IgD-negative memory B cell (primary cell): ENCODE data around the gene ORMDL3. TPM values are rescaled to one million over a fixed set of nuclear protein-coding genes. Genes with fewer than 3 reads are reported as not detected.
"Not testable (repeated sequence)": the region's sequence is repeated elsewhere in the genome, so short reads cannot be mapped to it uniquely, and the experiment has no call there.

ENCODE experiments used
- H3K27ac Mint-ChIP-seq, 3 donors: one replicate each; pipeline ENCODE4 v1.8.0; 2020 to 2022; ENCODE audit warnings: mild to moderate bottlenecking in 3 of 3, mixed read lengths in 3 of 3, moderate library complexity in 1 of 3
- H3K27me3 Mint-ChIP-seq: one replicate; pipeline ENCODE4 v1.8.0; 2021; ENCODE audit warnings: mixed read lengths
- H3K36me3 Mint-ChIP-seq: one replicate; pipeline ENCODE4 v1.8.0; 2020; ENCODE audit warnings: mild to moderate bottlenecking, mixed read lengths
- H3K4me1 Mint-ChIP-seq, 3 donors: one replicate each; pipeline ENCODE4 v1.8.0; 2020 to 2022; ENCODE audit warnings: mixed read lengths in 3 of 3, mild to moderate bottlenecking in 1 of 3
- H3K4me3 Mint-ChIP-seq, 4 donors: one replicate each; pipeline ENCODE4 v1.8.0; 2020 to 2022; ENCODE audit warnings: mild to moderate bottlenecking in 4 of 4, mixed read lengths in 4 of 4, moderate library complexity in 3 of 4
- H3K9me3 Mint-ChIP-seq, 3 donors: one replicate each; pipeline ENCODE4 v1.8.0; 2020 to 2021; ENCODE audit warnings: mixed read lengths in 3 of 3, mild to moderate bottlenecking in 1 of 3
- polyA plus RNA-seq: library from polyadenylated mRNA; unstranded; fragments of 300-500 nt; fragmentation: Illumina TruSeq; gene quantifications from one replicate; pipeline ENCODE4 v1.2.3, GENCODE V29; 2021

ORMDL3 gene
- polyA plus RNA-seq, 1 donor from 2014 or later = 182 TPM

DNA sequence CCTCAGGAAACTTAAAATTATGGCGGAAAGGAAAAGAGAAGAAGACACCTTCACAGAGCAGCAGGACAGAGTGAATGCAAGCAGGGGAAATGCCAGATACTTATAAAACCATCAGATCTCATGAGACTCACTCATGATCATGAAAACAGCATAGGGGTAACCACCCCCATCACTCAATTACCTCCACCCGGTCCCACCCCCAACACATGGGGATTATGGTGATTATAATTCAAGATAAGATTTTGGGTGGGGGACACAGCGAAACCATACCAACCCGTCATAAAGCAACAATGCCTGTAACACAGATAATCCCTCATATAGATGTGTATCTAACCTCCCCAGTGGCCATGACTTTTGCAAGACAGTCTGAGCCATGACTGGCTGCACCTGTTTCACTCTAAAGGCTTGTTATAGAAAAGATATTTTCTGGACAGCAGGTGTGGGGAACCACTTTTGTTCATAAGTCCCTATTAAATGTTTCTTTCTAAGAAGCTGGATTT, 28.4 kb upstream of the ORMDL3 start:
- peaks cover 13 to 23% (median 13%) of the 10 kb centered on the region in 3 donors for H3K4me1 Mint-ChIP-seq
- H3K27me3 Mint-ChIP-seq = no peaks in the 10 kb centered on the region
- no peaks in the 10 kb centered on the region for H3K9me3 Mint-ChIP-seq
- H3K4me3 Mint-ChIP-seq = peak overlapping the region in 1 of 4 donors; percentile 23
- peak overlapping the region in 2 of 3 donors; percentile 10 to 53 for H3K27ac Mint-ChIP-seq
- H3K36me3 Mint-ChIP-seq = peaks cover 2% of the 10 kb centered on the region

DNA sequence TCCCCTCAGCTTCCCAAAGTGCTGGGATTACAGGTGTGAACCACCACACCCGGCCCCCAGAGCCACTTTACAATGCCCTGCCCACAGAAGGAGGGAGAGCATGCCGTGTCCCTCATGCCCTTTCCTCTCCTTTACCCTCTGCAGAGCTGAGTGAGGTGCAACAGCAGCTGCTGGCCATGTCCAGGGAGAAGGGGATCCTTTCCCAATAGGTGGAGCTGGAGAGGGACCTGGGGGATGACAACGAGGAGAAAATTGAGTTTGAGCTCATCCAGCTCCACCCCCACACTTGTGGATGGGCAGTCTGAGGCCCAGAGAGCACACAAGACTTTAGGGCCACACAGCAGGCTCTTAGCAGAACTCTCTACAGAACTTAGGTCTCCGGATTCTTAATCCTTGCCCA, 27.5 kb upstream of the ORMDL3 start:
- H3K4me1 Mint-ChIP-seq = peaks cover 13 to 24% (median 16%) of the 10 kb centered on the region in 3 donors
- no peak overlapping the region for H3K4me3 Mint-ChIP-seq
- H3K36me3 Mint-ChIP-seq = peaks cover 2% of the 10 kb centered on the region
- peak overlapping the region in 1 of 3 donors; percentile 71 for H3K27ac Mint-ChIP-seq
- H3K27me3 Mint-ChIP-seq = no peaks in the 10 kb centered on the region
- no peaks in the 10 kb centered on the region for H3K9me3 Mint-ChIP-seq

DNA sequence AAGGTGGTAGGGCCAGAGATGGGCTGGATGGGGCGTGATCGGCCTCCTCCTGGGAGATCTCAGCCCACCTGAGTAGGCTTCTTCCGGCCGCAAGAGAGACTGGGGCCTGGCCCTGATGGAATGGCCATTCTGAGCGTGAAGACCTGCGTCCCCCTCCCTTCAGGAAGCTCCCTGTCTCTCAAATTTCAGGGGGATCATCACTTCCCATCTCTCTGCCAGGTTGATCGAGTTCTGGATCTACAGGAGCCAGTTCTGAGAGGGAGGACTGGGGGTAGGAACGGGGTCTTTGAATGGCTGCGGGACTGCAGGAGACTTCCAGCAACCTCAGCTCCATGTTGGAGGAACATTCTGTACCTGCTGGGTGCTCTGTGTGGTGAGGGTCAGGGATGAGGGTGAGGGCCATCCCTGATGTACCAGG, 26.1 kb upstream of the ORMDL3 start:
- no peaks in the 10 kb centered on the region for H3K9me3 Mint-ChIP-seq
- H3K36me3 Mint-ChIP-seq = peaks cover 2% of the 10 kb centered on the region
- peak overlapping the region; percentile 79 to 95 (median 88) for H3K4me3 Mint-ChIP-seq
- H3K27me3 Mint-ChIP-seq = no peaks in the 10 kb centered on the region
- peaks cover 15 to 28% (median 20%) of the 10 kb centered on the region in 3 donors for H3K4me1 Mint-ChIP-seq
- peak overlapping the region; percentile 11 to 87 (median 70) for H3K27ac Mint-ChIP-seq

DNA sequence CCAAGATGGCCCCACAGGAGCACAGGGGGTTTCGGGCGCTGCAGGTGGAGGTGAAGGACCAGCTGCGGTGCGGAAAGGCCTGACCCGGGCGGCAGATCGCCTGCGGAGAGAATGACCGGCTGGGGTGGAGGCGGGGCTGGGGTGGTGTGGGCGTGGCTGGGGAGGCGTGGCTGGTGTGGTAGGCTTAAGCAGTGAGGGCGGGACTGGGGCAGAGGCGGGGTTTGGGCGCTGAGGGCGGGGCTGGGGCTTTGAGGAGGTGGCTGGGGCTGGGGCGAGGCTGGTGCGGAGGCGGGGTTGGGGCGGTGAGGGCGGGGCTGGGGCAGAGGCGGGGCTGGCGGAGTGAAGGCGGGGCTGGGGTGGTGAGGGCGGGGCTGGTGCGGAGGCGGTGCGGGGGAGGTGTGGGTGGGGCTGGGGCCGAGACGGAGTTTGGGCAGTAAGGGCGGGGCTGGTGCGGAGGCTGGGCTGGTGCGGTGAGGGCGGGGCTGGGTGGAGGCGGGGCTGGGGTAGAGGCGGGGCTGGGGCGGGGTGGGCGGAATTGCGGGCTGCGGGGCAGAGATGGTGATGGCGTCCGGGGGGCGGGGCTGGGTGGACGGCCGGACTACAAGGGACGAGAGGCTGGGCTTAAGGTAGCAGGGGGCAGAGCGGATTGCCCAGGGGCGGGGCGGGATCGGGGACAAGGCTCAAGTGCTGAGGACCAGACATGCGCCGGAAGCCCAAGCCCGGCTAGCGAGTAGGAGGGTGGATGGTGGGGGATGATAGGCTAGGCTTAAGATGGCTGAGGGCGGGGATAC, 25.5 kb upstream of the ORMDL3 start:
- no peaks in the 10 kb centered on the region for H3K9me3 Mint-ChIP-seq
- H3K27me3 Mint-ChIP-seq = no peaks in the 10 kb centered on the region
- H3K4me1 Mint-ChIP-seq = peaks cover 20 to 32% (median 26%) of the 10 kb centered on the region in 3 donors
- peak overlapping the region; percentile 11 to 87 (median 70) for H3K27ac Mint-ChIP-seq
- peaks cover 2% of the 10 kb centered on the region for H3K36me3 Mint-ChIP-seq
- peak overlapping the region; percentile 79 to 95 (median 88) for H3K4me3 Mint-ChIP-seq

DNA sequence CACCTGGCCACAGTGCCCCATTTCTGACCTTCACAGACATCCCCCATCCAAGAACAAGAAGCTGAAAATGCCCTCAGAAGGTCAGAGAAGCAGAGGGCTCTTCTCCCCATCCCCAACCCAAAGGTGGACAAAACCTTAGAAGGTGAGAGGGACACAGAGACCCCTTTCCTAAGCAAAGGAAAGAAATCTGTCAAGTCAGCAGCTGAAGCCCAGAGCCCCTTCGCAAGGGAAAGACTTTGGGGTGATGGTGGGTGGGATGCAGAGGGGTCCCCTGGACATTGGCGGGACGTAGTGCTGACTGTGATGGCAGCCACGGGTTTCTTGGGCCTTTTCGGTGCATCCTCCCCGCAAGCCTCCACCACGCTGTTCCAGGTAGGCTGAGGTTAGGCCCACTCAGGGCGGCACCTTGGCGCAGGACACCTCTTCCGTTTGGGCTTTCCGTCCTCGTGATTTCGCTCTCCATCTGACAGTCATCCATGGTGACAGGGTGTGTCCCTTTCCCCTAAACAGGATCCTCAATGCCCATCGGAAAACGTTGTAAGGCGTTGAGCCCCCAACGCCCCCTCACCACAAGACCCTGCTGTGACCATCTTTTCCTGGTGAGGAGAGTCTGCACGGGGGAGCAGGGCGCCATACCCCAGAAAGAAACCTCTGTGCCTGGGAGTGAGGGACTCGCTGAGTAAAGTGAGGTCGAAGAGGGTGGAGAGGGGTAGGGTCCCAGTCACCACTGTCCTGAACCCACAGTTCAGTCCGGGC, 24.7 kb upstream of the ORMDL3 start:
- Mint-ChIP-seq H3K9me3 (no peaks in the 10 kb centered on the region), H3K27me3 (no peaks in the 10 kb centered on the region), H3K36me3 (peaks cover 2% of the 10 kb centered on the region), H3K4me3 (peak overlapping the region; percentile 14 to 92 (median 81)), H3K27ac (peak overlapping the region in 1 of 3 donors; percentile 23), H3K4me1 (peaks cover 28 to 36% (median 32%) of the 10 kb centered on the region in 3 donors)

DNA sequence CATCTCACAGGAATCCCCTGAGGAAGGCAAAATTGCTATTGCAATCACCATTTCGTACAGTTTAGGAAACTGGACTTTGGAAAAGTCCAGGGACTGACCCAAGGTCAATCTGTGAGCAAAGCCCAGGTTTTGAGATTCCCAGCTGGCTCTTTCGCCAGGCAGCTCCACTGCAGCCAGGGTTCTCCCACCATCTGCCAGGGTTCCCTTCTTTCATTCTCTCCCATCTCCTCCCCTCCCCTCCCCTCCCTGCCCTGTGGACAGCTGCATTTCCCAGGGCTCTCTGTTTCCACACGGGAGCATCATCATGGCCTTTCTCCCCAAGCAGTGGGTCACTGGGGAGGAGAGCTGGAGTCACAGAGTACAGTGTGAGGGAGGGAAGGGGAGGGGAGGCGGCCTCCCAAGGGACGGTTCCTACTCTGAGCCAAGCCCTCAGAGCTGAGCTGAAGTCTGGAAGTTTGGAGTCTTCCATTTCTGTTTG, 23.5 kb upstream of the ORMDL3 start:
- H3K4me1 Mint-ChIP-seq = peaks cover 29 to 36% (median 32%) of the 10 kb centered on the region in 3 donors
- no peaks in the 10 kb centered on the region for H3K9me3 Mint-ChIP-seq
- H3K36me3 Mint-ChIP-seq = peaks cover 2% of the 10 kb centered on the region
- H3K27me3 Mint-ChIP-seq = no peaks in the 10 kb centered on the region
- peak overlapping the region in 1 of 4 donors; percentile 52 for H3K4me3 Mint-ChIP-seq
- H3K27ac Mint-ChIP-seq = no peak overlapping the region

DNA sequence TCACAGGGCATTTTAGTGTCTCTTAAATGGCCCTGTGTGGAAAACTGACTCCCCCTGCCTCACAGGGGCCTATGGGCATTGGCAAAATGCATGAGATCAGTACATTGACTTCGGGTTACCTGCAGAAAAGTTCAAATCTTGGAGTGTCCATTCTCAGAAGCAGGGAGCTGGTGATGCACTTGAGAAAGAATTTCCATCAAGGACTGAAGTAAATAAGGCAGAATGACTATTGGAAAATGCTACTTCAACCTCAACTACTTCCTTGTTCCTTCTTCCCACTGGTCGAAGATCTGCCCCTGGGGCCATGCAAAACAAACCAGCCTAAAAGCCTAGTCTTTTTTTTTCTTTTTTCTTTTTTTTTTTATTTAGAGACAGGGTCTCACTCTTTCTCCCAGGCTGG, 21.6 kb upstream of the ORMDL3 start:
- peaks cover 26 to 32% (median 28%) of the 10 kb centered on the region in 3 donors for H3K4me1 Mint-ChIP-seq
- H3K27me3 Mint-ChIP-seq = no peaks in the 10 kb centered on the region
- H3K4me3 Mint-ChIP-seq = peak overlapping the region in 3 of 4 donors; percentile 54 to 66 (median 63)
- H3K27ac Mint-ChIP-seq = peak overlapping the region in 2 of 3 donors; percentile 80 to 86
- H3K36me3 Mint-ChIP-seq = no peaks in the 10 kb centered on the region
- H3K9me3 Mint-ChIP-seq = no peaks in the 10 kb centered on the region

DNA sequence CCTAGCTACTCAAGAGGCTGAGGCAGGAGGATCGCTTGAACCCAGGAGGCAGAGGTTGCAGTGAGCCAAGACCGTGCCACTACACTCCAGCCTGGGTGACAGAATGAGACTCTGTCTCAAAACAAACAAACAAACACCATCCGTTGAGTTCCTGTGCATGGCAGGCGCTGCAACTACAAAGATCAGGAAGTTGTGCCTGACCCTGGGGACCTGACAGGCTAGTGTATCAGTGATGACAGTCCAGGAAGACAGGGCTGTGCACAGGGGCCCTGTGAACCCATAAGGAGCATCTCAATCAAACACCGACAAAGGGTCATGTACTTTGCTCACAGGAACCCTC, 21.1 kb upstream of the ORMDL3 start:
- H3K27me3 Mint-ChIP-seq, H3K9me3 Mint-ChIP-seq, H3K36me3 Mint-ChIP-seq: not testable (repeated sequence)
- Mint-ChIP-seq H3K4me1 (peaks cover 22 to 30% (median 25%) of the 10 kb centered on the region in 3 donors), H3K27ac (peak overlapping the region in 2 of 3 donors; percentile 80 to 86), H3K4me3 (peak overlapping the region; percentile 25 to 66 (median 58))

DNA sequence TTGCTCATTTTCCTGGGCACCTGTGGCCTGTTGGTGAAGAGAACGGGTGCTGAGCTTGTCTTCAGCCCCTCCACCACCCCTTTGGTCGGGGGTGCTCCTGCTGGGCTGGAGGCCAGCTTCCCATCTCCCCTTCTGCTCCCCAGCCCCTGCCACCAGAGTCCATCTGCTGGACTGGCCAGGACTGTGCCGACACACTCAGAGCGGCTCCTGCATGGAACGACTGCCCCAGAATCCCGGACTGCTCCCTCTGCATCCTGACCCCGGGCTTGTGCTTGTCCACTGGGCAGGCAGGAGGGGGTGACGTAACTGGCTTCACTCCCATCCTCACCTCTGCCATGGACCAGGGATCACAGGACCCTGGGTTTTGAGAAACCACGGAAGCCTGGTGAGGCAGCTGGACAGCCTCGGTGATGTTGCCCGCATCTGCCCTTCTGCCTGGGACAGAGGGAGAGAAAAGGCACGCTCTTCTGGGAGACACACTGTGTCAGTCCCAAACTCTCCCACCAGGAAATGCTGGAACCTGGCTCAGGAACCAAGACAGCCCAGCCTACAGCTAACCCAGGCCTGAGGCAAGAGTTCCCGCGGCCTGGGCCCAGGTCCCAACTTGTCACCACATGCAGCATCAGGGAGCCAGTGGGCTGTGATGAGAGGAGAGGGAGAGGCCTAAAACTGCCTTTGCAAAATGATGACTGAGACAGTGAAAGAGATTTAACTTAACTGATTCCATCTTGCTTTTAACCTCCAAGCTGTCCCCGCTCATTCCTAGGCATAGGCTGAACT, 19.3 kb upstream of the ORMDL3 start:
- H3K4me3 Mint-ChIP-seq = no peak overlapping the region
- H3K27me3 Mint-ChIP-seq = no peaks in the 10 kb centered on the region
- H3K9me3 Mint-ChIP-seq = no peaks in the 10 kb centered on the region
- H3K4me1 Mint-ChIP-seq = peaks cover 20 to 27% (median 22%) of the 10 kb centered on the region in 3 donors
- H3K36me3 Mint-ChIP-seq = no peaks in the 10 kb centered on the region
- H3K27ac Mint-ChIP-seq = no peak overlapping the region

DNA sequence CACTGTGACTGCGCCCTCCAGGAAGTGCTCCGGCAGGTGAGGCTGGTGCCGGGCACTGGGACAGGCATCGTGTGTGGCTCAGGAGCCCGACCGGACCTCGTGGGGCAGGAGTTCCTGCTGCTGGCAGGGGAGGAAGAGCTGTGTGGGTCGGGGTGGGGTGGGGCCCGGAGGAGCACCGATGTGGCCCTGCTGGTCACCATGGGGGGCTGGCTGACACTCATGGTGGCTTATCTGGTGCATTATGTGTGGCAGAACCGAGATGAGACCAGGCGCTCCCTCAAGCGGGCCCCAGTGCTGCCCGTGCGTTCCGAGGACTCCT, 17.0 kb upstream of the ORMDL3 start:
- H3K4me1 Mint-ChIP-seq = peaks cover 23 to 28% (median 26%) of the 10 kb centered on the region in 3 donors

DNA sequence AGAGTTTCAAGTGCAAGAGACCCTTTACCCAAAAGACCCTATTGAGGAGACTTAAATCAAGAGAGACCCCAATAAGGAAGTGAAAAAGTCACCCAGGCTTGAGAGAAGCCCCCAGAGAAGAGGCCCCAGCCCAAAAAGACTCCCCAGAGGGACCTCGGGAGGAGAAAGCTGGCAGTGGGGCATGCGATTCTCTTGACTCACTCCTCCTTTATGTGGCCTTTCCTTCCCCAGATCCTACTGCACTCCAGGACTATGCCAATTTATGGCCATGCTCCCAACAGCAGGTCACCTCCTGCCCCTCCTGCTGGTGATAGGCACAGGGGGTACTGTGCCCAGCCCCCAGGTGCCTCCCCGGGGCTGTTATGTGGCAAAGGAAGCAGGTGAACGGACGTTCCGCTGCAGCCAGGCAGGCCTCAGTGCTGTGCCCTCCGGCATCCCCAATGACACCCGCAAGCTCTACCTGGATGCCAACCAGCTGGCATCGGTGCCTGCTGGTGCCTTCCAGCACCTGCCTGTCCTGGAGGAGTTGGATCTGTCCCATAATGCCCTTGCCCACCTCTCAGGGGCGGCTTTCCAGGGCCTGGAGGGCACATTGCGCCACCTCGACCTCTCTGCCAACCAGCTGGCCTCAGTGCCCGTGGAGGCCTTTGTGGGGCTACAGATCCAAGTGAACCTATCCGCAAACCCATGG, 16.4 kb upstream of the ORMDL3 start:
- Mint-ChIP-seq H3K36me3 (peaks cover 2% of the 10 kb centered on the region), H3K27me3 (no peaks in the 10 kb centered on the region), H3K4me3 (no peak overlapping the region), H3K9me3 (no peaks in the 10 kb centered on the region), H3K27ac (no peak overlapping the region), H3K4me1 (peaks cover 25 to 28% (median 26%) of the 10 kb centered on the region in 3 donors)

More for the DNA sequence above, 17.0 kb upstream of the ORMDL3 start:
- no peaks in the 10 kb centered on the region for H3K9me3 Mint-ChIP-seq
- no peaks in the 10 kb centered on the region for H3K27me3 Mint-ChIP-seq
- H3K36me3 Mint-ChIP-seq = peaks cover 2% of the 10 kb centered on the region
- no peak overlapping the region for H3K4me3 Mint-ChIP-seq
- H3K27ac Mint-ChIP-seq = no peak overlapping the region

DNA sequence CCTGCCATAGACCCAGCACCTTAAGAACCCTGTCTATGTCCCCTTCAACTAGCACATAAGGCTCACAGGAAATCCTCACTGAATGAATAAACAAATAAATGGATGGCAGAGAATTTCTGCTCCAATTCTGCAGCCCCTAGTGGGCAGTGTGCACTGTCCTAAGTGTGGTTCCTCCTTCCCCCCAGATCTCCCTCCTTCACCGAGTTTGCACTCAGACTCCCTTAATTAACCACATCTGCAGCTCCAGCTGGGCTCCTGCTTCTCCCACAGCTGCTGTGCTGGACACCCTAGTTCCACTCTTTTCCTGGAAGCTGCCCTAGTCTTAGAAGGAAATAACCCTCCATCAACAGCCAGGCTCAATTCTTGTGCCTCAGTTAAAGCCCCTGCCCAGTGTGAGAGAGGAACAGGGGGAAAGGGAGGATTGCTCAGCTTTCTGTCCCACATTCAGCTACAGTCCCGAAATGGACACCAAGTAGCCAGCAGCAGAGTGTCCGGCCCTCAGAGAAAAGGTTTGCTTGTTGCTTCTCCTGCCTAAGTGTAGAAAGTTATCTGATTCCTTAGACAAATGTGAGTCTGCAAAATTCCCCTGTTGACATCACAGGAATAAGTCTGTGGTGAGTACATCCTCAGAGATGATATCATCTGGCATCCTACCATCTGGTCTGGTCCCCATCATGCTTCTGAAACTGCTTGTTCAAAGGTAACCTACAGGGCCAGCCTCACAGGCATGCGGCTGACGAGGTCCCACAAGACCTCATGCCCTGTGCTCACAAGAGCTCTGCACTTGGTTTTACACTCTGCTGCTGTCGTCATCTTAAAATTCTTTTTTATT, 12.4 kb upstream of the ORMDL3 start:
- Mint-ChIP-seq H3K4me3 (peak overlapping the region in 1 of 4 donors; percentile 18), H3K27ac (peak overlapping the region; percentile 0 to 64 (median 9)), H3K4me1 (peaks cover 10 to 18% (median 11%) of the 10 kb centered on the region in 3 donors), H3K36me3 (peaks cover 2% of the 10 kb centered on the region), H3K27me3 (no peaks in the 10 kb centered on the region), H3K9me3 (no peaks in the 10 kb centered on the region)

DNA sequence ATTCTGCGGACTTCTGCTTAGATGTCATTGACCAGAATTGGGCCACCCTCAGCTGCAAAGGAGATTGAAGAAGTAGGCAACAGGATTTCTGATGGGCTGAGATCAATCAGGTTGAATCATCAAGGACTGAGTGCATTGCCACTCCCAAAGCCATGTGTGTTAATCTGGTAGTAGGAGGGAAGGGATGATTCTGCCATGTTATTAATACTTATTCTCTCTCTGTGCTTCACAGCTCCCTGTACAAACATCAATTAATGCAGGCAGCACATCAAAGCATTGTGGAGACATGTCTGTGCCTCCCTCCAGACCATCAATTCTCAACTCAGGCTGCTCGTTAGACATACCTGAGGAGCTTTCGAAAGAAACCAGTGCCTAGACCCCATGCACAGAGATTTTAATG, 11.7 kb upstream of the ORMDL3 start:
- H3K4me3 Mint-ChIP-seq = no peak overlapping the region
- no peaks in the 10 kb centered on the region for H3K9me3 Mint-ChIP-seq
- peak overlapping the region in 2 of 3 donors; percentile 0 to 9 for H3K27ac Mint-ChIP-seq
- peaks cover 10 to 18% (median 11%) of the 10 kb centered on the region in 3 donors for H3K4me1 Mint-ChIP-seq
- peaks cover 2% of the 10 kb centered on the region for H3K36me3 Mint-ChIP-seq
- no peaks in the 10 kb centered on the region for H3K27me3 Mint-ChIP-seq
